ENCODE data around the gene ACSBG1. TPM values are rescaled to one million over a fixed set of nuclear protein-coding genes. Genes with fewer than 3 reads are reported as not detected.

ACSBG1 gene
- polyA plus RNA-seq, 1 donor from 2014 or later: 0.32 TPM

DNA sequence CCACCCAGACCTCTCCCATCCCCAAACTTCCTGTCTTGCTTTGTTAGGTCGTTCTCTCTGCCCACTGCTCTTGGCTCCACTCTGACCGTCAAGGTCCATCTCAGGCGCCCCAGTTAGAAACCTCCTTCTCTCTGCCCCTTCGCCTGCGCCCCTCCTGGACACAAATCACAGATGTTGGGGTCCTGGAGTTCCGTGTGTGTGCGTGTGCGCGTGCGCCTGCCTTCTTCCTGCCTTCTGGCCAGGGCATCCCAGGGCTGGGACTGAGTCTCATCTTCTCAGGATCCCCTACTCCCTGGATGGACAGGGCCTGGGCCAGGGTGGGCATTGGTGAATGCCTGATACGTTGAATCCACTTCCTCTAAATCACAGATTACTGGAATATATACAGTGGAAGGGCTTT, 869 bp downstream of the ACSBG1 start:
- Histone ChIP-seq H3K4me2 (ENCODE audit: low read length) (no peak overlapping the region), H3K4me3 (ENCODE audit: low read length) (no peak overlapping the region), H3K27me3 (ENCODE audit: insufficient read depth, low read depth, low read length) (no peaks in the 10 kb centered on the region), H3K79me2 (replicated peaks; ENCODE audit: insufficient read depth, low read length) (no peaks in the 10 kb centered on the region), H3K9me3 (ENCODE audit: low read length) (no peaks in the 10 kb centered on the region), H3K9ac (ENCODE audit: low read length) (no peak overlapping the region), H4K20me1 (ENCODE audit: insufficient read depth) (no peaks in the 10 kb centered on the region), H3F3A (ENCODE audit: insufficient read depth, low read length, poor library complexity, severe bottlenecking) (no peaks in the 10 kb centered on the region), H2AFZ (ENCODE audit: low read depth, low read length) (no peak overlapping the region), H3K27ac (ENCODE audit: low read length) (no peak overlapping the region), H3K9me2 (ENCODE audit: insufficient read depth, low read length) (no peaks in the 10 kb centered on the region), H3K36me3 (ENCODE audit: insufficient read depth, low read length) (no peaks in the 10 kb centered on the region)
- TF ChIP-seq TAF1 (IDR thresholded peaks at IDR 0.05; ENCODE audit: low read depth) (no peak), EZH2 (IDR thresholded peaks at IDR 0.05; ENCODE audit: borderline replicate concordance, insufficient read depth, low read length, poor library complexity, severe bottlenecking) (no peak), RAD21 (conservative IDR thresholded peaks at IDR 0.05) (no peak), MXI1 (conservative IDR thresholded peaks at IDR 0.05; ENCODE audit: poor library complexity, severe bottlenecking) (no peak), SMC3 (conservative IDR thresholded peaks at IDR 0.05; ENCODE audit: poor library complexity) (no peak), EP300 (conservative IDR thresholded peaks at IDR 0.05; ENCODE audit: poor library complexity, severe bottlenecking) (no peak), POLR2AphosphoS5 (IDR thresholded peaks at IDR 0.05) (no peak)
- TF ChIP-seq, protein P1, sequence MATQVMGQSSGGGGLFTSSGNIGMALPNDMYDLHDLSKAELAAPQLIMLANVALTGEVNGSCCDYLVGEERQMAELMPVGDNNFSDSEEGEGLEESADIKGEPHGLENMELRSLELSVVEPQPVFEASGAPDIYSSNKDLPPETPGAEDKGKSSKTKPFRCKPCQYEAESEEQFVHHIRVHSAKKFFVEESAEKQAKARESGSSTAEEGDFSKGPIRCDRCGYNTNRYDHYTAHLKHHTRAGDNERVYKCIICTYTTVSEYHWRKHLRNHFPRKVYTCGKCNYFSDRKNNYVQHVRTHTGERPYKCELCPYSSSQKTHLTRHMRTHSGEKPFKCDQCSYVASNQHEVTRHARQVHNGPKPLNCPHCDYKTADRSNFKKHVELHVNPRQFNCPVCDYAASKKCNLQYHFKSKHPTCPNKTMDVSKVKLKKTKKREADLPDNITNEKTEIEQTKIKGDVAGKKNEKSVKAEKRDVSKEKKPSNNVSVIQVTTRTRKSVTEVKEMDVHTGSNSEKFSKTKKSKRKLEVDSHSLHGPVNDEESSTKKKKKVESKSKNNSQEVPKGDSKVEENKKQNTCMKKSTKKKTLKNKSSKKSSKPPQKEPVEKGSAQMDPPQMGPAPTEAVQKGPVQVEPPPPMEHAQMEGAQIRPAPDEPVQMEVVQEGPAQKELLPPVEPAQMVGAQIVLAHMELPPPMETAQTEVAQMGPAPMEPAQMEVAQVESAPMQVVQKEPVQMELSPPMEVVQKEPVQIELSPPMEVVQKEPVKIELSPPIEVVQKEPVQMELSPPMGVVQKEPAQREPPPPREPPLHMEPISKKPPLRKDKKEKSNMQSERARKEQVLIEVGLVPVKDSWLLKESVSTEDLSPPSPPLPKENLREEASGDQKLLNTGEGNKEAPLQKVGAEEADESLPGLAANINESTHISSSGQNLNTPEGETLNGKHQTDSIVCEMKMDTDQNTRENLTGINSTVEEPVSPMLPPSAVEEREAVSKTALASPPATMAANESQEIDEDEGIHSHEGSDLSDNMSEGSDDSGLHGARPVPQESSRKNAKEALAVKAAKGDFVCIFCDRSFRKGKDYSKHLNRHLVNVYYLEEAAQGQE (IDR thresholded peaks at IDR 0.05; ENCODE audit: borderline replicate concordance): no peak
- TF ChIP-seq, protein P2, sequence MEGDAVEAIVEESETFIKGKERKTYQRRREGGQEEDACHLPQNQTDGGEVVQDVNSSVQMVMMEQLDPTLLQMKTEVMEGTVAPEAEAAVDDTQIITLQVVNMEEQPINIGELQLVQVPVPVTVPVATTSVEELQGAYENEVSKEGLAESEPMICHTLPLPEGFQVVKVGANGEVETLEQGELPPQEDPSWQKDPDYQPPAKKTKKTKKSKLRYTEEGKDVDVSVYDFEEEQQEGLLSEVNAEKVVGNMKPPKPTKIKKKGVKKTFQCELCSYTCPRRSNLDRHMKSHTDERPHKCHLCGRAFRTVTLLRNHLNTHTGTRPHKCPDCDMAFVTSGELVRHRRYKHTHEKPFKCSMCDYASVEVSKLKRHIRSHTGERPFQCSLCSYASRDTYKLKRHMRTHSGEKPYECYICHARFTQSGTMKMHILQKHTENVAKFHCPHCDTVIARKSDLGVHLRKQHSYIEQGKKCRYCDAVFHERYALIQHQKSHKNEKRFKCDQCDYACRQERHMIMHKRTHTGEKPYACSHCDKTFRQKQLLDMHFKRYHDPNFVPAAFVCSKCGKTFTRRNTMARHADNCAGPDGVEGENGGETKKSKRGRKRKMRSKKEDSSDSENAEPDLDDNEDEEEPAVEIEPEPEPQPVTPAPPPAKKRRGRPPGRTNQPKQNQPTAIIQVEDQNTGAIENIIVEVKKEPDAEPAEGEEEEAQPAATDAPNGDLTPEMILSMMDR (IDR thresholded peaks at IDR 0.05; ENCODE audit: poor library complexity, severe bottlenecking): no peak

DNA sequence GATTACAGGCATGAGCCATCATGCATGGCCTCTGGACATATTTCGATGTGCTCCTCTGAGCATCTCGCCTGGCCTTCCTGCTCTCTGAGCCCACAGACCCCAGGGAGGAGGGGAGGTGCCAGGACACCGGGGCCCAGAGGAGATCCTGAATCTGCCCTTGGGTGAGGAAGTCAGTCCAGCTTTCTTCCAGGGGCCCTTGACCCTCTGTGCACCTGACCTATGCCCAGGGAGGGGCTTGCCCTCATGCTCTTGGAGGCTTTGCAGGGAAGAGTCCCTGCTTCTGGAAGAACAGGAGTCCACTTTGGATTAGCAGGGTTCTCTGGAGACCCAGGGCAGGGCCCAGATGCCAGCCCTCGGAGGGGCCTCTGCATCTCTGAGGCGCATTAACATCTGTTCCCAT, 1.4 kb downstream of the ACSBG1 start:
- Histone ChIP-seq H3K9me3 (ENCODE audit: low read length) (no peaks in the 10 kb centered on the region), H3K27ac (ENCODE audit: low read length) (no peak overlapping the region), H2AFZ (ENCODE audit: low read depth, low read length) (no peak overlapping the region), H3K9ac (ENCODE audit: low read length) (no peak overlapping the region), H3K79me2 (replicated peaks; ENCODE audit: insufficient read depth, low read length) (no peaks in the 10 kb centered on the region), H3K4me3 (ENCODE audit: low read length) (no peak overlapping the region), H3K36me3 (ENCODE audit: insufficient read depth, low read length) (no peaks in the 10 kb centered on the region), H3K9me2 (ENCODE audit: insufficient read depth, low read length) (no peaks in the 10 kb centered on the region), H3F3A (ENCODE audit: insufficient read depth, low read length, poor library complexity, severe bottlenecking) (no peaks in the 10 kb centered on the region), H3K27me3 (ENCODE audit: insufficient read depth, low read depth, low read length) (no peaks in the 10 kb centered on the region), H3K4me2 (ENCODE audit: low read length) (no peak overlapping the region), H4K20me1 (ENCODE audit: insufficient read depth) (no peaks in the 10 kb centered on the region)
- no peak for TF ChIP-seq TAF1 (IDR thresholded peaks at IDR 0.05; ENCODE audit: low read depth)
- TF ChIP-seq EZH2 (IDR thresholded peaks at IDR 0.05; ENCODE audit: borderline replicate concordance, insufficient read depth, low read length, poor library complexity, severe bottlenecking): no peak
- TF ChIP-seq RAD21 (conservative IDR thresholded peaks at IDR 0.05): no peak
- TF ChIP-seq, protein P2 (IDR thresholded peaks at IDR 0.05; ENCODE audit: poor library complexity, severe bottlenecking): no peak
- TF ChIP-seq, protein P1 (IDR thresholded peaks at IDR 0.05; ENCODE audit: borderline replicate concordance): no peak
- no peak for TF ChIP-seq POLR2AphosphoS5 (IDR thresholded peaks at IDR 0.05)
- TF ChIP-seq EP300 (conservative IDR thresholded peaks at IDR 0.05; ENCODE audit: poor library complexity, severe bottlenecking): no peak
- TF ChIP-seq MXI1 (conservative IDR thresholded peaks at IDR 0.05; ENCODE audit: poor library complexity, severe bottlenecking): no peak
